DLD1 (cell line): ENCODE data around the gene SPINT3.
"Not testable (repeated sequence)": the region's sequence is repeated elsewhere in the genome, so short reads cannot be mapped to it uniquely, and the experiment has no call there.

Experiments
- in situ Hi-C: cut with HindIII; loops from 2 replicates; pipeline ENCODE4 v1.10.0; 2017; ENCODE audit warnings: low sequenced_read_pairs

SPINT3 gene

DNA sequence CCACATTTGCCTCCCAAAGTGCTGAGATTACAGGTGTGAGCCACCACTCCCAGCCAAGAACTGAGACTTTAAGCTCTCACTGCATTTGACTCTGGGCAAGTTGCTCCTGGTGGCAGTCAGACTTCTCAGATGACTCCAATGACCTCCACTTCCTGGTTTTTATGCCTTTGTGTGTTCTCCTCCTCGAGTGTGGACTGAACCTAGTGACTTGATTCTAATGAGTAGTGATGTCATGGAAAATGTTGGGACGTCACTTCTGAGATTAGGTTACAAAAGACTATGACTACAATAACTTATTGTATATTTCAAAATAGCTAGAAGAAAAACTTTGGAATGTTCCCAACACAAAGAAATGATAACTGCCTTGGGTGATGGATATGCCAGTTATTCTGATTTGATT lies 12.0 kb downstream of the SPINT3 start:
- in situ Hi-C loops: no loop called here

DNA sequence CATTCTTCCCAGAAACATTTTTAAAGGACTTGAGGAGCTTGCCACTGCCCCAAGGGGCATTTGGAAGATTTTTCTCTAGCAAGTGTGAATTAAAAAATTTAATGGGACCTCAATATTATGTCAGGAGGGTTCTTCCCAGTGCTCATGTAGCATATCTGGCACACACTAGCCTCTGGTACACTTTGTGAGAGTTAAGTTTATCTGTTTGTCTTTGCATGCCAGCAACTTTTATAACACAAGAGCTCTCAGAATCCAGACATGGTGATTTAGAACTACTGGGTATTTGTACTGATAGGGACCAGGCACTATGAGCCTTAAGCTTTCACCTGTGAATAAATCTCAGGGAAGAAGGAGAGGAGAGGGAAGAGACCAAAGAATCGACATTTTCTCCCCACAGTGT lies 12.9 kb downstream of the SPINT3 start:
- in situ Hi-C loops: no loop called here

DNA sequence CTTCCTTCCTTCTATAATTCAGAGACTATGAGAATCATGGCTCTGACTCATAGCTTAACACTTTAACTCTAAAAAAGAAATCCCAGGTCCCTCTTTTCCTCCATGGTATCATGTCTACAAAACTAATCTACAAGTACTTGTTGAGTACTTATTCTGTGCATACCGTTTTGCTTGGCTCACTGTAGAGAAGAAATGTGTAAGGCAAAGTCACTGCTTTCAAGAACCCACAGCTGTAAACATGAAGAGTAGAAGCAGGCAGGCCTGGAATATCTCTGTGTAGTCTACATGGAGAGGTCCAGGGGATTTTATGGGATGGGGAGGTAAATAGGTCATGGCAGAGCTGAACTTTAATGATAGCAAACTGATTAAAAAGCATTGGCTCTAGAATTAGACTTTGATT lies 13.8 kb downstream of the SPINT3 start:
- in situ Hi-C loops: no loop called here

DNA sequence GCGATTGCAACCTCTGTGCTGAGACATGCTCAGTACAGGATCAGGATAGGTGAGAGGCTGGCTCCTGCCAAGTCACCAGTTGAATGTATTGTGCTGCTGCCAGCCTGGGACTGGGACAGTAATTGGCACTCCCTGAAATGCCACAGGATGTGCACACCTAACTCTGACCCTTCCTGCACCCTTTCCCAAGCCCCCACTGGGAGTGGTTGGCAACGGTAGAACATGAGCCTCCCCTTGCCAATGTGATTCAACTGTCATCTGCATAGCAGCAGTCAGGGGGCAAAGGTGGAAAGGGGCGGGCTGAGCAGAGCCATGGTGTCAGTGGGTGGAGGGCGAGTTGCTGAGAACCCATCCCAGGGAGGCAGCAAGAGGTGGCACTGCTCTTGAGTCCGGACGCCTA lies 15.4 kb downstream of the SPINT3 start:
- in situ Hi-C loops: no loop called here

DNA sequence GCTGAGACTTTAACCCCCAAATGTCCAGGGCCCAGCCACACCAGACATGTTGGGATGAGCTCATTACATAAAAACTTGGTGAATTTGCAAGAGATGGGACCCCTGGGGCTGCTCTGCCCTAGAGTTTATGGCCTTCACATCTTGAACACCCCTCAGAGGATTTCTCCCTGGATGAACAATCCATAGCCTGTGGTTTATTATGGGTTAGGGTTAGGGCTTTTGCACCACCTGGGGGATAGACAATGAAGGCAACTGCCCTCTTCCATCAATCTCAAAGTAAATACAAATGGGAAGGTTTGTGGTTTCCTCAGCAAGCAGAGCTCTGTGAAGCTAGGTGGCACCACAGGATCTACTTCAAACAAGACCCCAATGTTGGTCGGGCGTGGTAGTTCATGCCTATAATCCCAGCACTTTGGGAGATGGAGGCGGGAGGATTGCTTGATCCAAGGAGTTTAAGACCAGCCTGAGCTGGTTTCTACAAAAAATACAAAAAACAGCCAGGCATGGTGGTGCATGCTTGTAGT lies 17.4 kb downstream of the SPINT3 start:
- in situ Hi-C loops: loop anchor here (10.0 to 25.0 kb wide), 2 partner anchors 89 to 183 kb away; partner anchors contain the start of gene WFDC8

DNA sequence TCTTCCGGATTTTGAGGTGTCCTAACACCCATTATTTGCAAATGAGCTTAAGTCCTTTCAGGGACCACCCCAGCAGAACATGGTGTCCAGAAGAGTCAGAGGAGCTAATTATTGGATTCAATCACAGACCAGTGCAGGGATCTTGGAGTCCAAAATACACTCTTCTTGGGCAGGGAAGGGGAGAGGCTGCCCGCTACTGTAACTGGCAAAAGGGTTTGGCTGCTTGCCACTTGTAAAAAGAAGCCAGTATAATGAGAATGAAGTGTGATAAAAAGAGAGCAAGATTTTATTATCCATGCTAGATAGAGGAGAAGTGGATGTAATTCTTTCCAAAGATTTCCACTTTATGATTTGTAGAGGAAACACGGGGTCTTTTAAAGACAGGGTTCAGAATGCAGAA lies 19.3 kb downstream of the SPINT3 start:
- in situ Hi-C loops: loop anchor here (10.0 to 25.0 kb wide), 2 partner anchors 91 to 181 kb away; partner anchors contain the start of gene WFDC8

DNA sequence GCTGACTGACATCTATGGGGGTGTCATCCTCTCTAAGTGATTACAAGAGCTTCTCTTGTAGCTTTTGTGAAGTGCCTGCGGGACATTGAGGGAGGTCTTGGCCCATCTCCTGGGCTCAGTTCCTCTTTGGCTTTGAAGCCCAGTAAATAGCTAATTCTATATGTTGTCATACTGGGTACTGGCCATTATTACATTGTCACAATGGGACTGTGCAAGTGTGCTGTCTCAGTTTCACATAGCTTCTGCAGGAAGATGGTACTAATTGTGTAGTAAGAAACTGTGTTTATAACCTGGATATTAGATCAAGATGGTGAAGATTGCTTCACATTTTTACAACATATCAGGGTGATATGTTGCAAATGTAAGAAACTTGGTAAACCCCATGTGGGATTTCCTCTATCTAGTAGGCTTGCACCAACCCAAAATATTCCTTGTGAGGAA lies 19.9 kb downstream of the SPINT3 start:
- in situ Hi-C loops: loop anchor here (10.0 to 25.0 kb wide), 2 partner anchors 92 to 181 kb away; partner anchors contain the start of gene WFDC8

DNA sequence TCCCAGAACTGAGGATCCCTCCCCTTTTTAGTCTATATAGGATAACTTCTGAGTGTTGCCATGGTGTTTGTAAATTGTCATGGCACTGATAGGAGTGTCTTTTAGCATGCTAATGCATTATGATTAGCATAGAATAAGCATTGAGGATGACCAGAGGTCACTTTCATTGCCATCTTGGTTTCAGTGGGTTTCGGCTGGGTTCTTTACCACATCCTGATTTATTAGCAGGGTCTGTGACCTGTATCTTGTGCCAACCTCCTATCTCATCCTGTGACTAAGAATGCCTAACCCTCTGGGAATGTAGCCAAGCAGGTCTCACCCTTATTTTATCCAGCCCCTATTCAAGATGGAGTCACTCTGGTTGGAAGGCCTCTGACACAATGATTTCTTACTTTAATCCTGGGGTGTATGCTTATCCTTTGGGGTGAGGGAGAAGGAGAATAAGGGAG lies 26.3 kb downstream of the SPINT3 start:
- in situ Hi-C loops: loop anchor here (25.0 kb wide), 1 partner anchor 98 kb away; the partner anchor contains the start of gene WFDC8

DNA sequence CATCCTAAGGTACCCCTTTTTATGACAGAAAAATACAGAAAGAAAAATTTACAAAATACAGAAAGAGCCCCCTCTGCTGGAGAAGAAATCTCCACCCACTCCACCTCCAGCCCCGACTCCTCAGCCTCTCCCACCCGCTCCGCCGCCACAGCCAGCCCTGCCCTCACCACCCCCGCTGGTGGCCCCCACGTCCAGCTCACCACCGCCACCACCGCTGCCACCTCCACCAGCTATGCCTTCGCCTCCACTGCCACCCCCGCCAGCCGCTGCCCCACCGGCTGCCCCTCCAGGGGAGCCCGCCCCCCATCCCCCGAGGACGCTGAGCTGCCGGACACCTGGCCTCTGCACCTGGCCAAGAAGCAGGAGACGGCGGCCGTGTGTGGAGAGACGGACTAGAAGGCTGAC lies 28.2 kb downstream of the SPINT3 start:
- in situ Hi-C loops: loop anchor here (25.0 kb wide), 1 partner anchor 100 kb away; the partner anchor contains the start of gene WFDC8

DNA sequence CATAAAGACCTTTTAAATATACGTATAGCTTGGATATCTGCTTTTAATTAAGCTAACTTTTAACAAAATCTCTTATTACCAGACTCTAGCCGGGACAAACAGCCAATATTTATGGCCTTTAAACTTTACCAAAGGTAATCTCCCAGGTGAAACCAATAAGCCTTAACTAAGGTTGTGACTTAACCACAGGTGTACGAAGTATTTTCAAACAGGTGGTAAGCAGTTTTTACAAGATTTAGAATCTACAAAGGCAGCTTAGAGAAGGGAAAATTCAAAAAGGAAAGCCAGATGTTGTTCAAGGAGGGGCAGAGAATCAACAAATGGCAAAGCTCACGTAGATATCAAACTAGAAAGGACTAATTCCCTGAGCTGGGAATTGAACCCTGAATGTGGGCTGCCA lies 30.0 kb downstream of the SPINT3 start:
- in situ Hi-C loops: loop anchor here (25.0 kb wide), 1 partner anchor 102 kb away; the partner anchor contains the start of gene WFDC8

DNA sequence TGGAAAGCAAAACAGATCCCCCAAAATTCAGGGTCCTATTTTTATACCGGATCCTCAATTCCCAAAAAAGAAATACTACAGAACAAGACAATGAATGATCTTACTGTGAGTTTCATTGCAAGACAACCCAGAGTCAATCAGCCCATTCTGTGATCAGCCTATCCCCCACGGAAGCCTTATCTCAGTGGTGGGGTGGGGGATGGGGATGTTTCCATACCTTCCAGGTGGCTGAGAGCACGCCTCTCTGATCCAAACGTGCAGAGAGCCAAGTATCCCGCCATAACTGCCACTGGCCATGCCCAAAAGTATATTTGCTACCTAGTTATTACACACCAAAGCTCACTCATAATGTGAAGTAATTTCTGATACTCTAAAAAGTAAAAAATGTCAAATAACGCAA lies 30.7 kb downstream of the SPINT3 start:
- in situ Hi-C loops: loop anchor here (25.0 kb wide), 1 partner anchor 103 kb away; the partner anchor contains the start of gene WFDC8

DNA sequence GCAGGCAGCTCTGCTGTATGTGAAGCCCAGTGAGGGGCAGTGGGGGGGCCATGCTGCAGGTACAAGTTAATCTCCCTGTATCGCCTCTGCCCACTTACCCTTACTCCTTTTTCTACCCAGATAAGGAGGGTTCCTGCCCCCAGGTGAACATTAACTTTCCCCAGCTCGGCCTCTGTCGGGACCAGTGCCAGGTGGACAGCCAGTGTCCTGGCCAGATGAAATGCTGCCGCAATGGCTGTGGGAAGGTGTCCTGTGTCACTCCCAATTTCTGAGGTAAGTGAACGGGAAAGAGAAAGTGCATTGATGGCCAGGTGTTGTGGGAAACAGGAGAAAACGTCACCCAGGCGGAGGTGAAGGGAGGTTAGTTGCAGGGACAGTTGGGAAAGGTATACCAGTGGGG lies 35.6 kb downstream of the SPINT3 start:
- in situ Hi-C loops: loop anchor here (25.0 kb wide), 1 partner anchor 107 kb away; the partner anchor contains the start of gene WFDC8

DNA sequence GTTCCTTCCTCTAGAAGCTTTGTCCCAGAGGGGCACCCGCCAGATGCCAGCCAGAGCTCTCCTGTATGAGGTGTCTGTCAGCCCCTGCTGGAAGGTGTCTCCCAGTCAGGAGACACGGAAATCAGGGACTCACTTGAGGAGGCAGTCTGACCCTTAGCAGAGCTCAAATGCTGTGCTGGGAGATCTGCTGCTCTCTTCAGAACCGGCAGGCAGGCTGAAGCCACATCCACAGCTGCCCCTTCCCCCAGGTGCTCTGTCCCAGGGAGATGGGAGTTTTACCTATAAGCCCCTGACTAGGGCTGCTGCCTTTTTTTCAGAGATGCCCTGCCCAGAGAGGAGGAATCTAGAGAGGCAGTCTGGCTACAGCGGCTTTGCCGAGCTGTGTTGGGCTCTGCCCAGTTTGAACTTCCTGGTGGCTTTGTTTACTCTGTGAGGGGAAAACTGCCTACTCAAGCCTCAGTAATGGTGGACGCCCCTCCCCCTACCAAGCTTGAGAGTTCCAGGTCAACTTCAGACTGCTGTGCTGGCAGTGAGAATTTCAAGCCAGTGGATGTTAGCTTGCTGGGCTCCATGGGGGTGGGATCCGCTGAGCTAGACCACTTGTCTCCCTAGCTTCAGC lies 37.8 kb downstream of the SPINT3 start:
- in situ Hi-C loops: loop anchor here (25.0 kb wide), 1 partner anchor 110 kb away; the partner anchor contains the start of gene WFDC8

DNA sequence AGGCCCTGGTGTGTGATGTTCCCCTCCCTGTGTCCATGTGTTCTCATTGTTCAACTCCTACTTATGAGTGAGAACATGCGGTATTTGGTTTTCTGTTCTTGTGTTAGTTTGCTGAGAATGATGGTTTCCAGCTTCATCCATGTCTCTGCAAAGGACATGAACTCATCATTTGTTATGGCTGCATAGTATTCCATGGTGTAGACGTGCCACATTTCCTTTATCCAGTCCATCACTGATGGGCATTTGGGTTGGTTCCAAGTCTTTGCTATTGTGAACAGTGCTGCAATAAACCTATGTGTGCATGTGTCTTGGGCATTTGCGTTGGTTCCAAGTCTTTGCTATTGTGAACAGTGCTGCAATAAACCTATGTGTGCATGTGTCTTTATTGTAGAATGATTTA lies 43.1 kb downstream of the SPINT3 start:
- in situ Hi-C loops: not testable (repeated sequence)

DNA sequence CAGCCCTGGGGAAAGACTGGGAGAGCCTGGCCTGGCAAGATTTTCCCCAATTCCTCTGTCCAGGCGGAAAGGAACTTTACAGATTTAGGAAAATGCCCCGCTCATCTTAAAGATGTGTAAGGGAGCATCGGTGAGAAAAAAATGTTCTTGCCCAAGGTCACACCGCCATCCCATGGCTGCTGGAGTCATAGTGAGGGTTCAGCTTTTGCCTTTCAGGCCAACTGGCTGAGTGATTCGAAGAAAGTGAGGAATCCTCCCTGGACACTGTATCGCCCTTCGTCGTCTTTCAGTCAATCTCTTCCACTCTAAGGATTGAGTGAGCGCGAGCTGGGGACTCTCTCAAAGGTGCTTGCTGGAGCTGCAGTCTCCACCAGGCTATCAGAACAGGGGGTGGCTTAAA lies 44.5 kb downstream of the SPINT3 start:
- in situ Hi-C loops: no loop called here

DNA sequence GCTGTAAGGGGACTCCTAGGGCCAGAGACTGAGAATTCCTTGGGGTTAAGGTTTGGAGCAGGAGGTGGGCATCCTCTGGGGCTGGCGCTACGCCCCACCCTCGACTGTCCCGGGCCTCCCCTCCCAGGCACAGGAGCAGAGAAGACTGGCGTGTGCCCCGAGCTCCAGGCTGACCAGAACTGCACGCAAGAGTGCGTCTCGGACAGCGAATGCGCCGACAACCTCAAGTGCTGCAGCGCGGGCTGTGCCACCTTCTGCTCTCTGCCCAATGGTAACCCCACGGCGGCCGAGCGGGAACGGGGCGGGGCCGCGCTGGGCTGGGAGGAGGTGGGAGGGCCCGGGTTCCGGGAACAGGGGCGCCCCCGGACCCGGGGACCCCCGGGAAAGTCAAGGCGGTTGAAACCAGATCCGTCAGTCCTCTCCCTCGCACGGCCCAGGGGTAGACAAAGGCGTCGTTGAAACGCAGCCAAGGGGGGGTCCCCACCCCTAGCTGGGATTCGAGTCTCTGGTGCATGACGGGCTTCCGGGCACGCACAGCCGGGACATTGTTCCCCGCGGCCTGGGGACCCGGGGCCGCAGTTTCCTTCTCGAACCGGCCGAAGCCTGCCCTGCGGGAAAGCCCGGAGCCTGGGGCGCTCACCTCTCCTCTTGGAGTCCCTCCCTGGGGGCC lies 45.0 kb downstream of the SPINT3 start:
- in situ Hi-C loops: no loop called here

DNA sequence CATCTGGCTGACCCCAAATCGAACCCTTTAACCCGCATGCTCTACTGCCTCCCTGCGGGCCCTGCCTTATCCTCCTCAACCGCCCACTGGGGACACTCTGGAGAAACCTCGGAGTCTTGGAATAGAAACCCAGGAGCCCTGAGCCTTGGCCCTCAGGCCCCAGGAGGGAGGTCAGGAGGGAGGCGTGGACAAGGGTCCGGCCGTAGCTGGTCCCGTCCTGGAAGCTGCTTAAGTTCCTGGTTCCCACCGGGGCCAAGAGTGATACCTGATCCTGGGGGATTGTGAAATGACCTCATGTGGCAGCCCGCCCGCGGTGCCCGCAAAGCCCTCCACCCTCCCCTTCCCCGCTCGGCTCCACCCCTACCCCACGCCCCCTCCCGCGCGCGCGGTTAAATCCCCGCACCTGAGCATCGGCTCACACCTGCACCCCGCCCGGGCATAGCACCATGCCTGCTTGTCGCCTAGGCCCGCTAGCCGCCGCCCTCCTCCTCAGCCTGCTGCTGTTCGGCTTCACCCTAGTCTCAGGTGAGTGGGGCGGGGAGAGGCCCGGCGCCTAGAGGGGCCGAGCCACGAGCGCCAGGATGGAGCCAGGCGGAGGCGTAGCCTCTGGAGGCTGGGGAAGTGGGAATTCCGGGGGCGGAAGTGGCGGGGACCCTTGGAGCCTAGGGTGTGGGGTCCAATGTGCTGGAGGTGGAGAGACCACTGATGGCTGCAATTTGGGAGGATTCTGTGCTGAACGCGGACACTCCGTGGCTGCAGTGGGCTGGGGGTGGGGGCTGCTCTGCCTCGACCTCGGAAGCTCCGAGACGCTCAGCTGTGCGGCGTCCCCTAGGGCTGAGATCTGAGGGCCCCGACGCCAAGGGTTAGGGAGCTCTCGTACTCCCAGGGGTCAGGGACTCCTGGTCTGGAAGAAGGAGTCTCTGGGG lies 45.8 kb downstream of the SPINT3 start, which contains the start of gene WFDC2:
TSS of gene WFDC2 (plus strand) at position 418 of the 926 bp plus-strand sequence. CDS start at position 447, 29 bp downstream.
- in situ Hi-C loops: no loop called here

DNA sequence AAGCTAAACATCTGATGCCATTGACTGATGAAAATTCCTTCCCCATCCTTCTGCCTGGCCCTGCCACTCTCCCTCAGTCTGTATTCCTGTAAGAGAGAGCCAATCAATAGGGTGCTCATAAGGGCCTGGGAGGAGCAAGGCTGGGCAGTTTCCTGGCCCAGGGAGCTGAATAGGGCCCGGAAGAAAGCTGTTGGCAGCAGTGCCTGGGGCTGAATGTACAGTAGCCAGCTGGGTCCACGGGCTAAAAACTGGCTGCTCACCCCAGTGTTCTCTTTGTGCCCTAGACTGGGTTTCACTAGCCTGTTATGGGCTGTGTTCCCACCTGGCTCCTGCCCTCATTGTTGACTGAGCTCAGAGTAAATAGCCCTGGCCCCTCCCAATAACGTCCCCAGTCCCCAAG lies 47.6 kb downstream of the SPINT3 start:
- in situ Hi-C loops: no loop called here

DNA sequence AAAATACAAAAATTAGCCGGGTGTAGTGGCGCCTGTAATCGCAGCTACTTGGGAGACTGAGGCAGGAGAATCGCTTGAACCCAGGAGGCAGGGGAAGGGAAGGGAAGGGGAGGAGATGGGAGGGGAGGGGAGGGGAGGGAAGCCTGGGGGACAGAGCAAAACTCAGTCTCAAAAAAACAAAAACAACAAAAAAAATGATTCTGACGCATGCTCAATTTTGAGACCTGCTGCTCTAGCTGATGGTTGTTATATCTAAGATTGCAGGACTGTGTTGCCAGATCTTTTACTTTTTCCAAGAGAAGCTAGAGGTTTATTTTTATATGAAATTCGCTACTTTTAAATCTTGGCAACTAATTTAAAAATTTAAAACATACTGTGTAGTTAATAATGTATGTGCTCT lies 48.2 kb downstream of the SPINT3 start:
- in situ Hi-C loops: no loop called here

DNA sequence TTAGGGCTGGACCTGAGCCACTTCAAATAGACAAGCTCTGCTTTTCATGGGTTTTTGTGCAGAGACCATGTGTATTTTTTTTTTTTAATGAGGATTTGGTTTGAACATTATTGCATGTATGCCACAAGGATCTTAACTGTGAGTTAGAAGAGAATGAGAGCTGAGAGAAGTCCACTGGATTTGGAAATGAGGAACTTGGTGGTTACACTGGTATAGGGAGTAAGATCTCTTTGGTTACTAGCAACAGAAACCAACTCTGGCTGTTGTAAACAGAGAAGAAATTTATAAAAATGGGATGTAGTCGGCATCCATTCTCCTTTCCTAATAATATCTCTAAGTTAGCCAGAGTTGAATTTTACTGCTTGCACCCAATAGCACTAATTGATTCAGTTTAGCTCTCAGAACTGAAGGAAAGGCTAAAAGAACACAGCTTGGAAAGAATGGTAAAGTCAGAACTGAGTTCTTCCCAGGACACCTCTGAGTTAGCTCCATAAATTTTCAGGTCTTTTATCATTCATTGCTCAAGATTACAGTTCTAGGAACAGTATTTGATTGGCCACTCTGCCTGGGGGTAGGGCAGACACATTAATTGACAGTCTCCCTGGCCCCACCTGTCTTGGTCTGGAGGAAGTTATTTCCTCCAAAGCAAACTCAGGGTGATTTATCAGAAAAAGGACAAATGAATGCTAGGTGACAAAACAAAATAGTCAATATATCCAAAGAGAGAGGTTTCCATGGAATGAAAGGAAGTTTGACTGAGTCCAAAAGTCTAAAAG lies 49.7 kb downstream of the SPINT3 start:
- in situ Hi-C loops: no loop called here
